ENCODE measurements around the gene SPRY1. TPM values are rescaled to one million over a fixed set of nuclear protein-coding genes. Genes with fewer than 3 reads are reported as not detected.

The SPRY1 gene
- total RNA-seq, 1 experiment from 2014 or later, result 4.8 TPM

DNA sequence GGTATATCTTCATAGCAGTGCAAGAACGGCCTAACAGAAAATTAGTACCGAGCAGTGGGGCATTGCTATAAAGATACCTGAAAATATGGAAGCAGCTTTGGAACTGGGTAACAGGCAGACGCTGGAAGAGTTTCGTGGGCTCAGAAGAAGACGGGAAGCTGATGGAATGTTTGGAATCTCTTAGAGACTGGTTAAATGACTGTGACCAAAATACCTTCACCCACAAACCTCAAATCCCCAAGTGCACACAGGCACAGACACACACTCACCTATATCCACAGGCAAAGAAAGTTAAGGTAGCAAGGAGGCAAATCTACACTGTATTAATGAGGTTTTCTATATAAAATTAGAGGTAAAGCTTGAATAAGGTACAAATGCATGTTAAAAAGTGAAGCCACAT is 14.6 kb upstream of the SPRY1 start:
- ChIA-PET POLR2A (no interaction called here), CTCF (no interaction called here), RAD21 (ENCODE audit: low non-redundant PET in 1 of 2, low total read pairs in 2 of 2, uncharacterized antibody in 2 of 2, unreplicated experiment in 2 of 2) (no interaction called here)
- no peak overlapping the region for H3K4me3 ChIP-seq (replicated peaks in 1 of 2; ENCODE audit: low read depth in 1 of 2, low read length in 2 of 2)
- intact Hi-C loops (cut with micrococcal nuclease), result loop anchor here (10.0 kb wide), 1 partner anchor 257 kb away; no protein-coding TSS in a partner anchor
- H3K79me2 ChIP-seq (ENCODE audit: insufficient read depth, low read length), result no peaks in the 10 kb centered on the region
- no peaks in the 10 kb centered on the region for H3K36me3 ChIP-seq (ENCODE audit: control insufficient read depth in 1 of 2, insufficient read depth in 2 of 2, low read length in 2 of 2)
- ATAC-seq (no peak), DNase-seq (ENCODE audit: low read depth, low spot score) (no peak)
- no TSS peak for BruUV-seq (replicated peaks)
- H3K27ac ChIP-seq (ENCODE audit: low read depth, low read length), result no peak overlapping the region
- H2AFZ ChIP-seq (ENCODE audit: low read depth, low read length, poor library complexity, severe bottlenecking), result no peak overlapping the region
- H3K9me2 ChIP-seq (ENCODE audit: insufficient read depth), result no peaks in the 10 kb centered on the region
- TF ChIP-seq SIN3A (IDR thresholded peaks at IDR 0.05; ENCODE audit: low read depth) (no peak), EGR1 (IDR thresholded peaks at IDR 0.05; ENCODE audit: low read depth) (no peak), EZH2phosphoT487 (IDR thresholded peaks at IDR 0.05; ENCODE audit: borderline replicate concordance) (no peak), ZNF274 (IDR thresholded peaks at IDR 0.05; ENCODE audit: low read depth, low read length) (no peak), CEBPB (IDR thresholded peaks at IDR 0.05; ENCODE audit: low read depth) (no peak), SP1 (IDR thresholded peaks at IDR 0.05; ENCODE audit: low read depth) (no peak), REST (IDR thresholded peaks at IDR 0.05; ENCODE audit: low read depth) (no peak), POLR2AphosphoS5 (IDR thresholded peaks at IDR 0.05; ENCODE audit: low read depth, low read length) (no peak), ZFX (IDR thresholded peaks at IDR 0.05) (no peak), JUND (IDR thresholded peaks at IDR 0.05) (no peak), RAD21 (IDR thresholded peaks at IDR 0.05; ENCODE audit: low read depth) (no peak), MAX (IDR thresholded peaks at IDR 0.05) (no peak), FOSL1 (IDR thresholded peaks at IDR 0.05; ENCODE audit: low read depth) (no peak), ZBTB33 (IDR thresholded peaks at IDR 0.05; ENCODE audit: extremely low read depth, insufficient replicate concordance, low read length) (no peak), EZH2 (IDR thresholded peaks at IDR 0.05) (no peak), TCF7L2 (IDR thresholded peaks at IDR 0.05; ENCODE audit: borderline replicate concordance, extremely low read depth, insufficient read depth, insufficient read length) (no peak), ELF1 (IDR thresholded peaks at IDR 0.05; ENCODE audit: borderline replicate concordance, low read depth) (no peak), SRF (IDR thresholded peaks at IDR 0.05; ENCODE audit: low read depth) (no peak)
- H3K4me2 ChIP-seq (ENCODE audit: low read length), result no peak overlapping the region
- H3K9ac ChIP-seq (ENCODE audit: low read length), result no peak overlapping the region
- no peaks in the 10 kb centered on the region for H3K4me1 ChIP-seq (ENCODE audit: control insufficient read depth in 1 of 2, insufficient read depth in 2 of 2, low read length in 2 of 2)
- no peaks in the 10 kb centered on the region for H3K27me3 ChIP-seq (ENCODE audit: insufficient read depth, low read length)
- no peaks in the 10 kb centered on the region for H3K9me3 ChIP-seq (ENCODE audit: control insufficient read depth in 1 of 2, insufficient read depth in 1 of 2, low read depth in 1 of 2, low read length in 2 of 2)
- no peaks in the 10 kb centered on the region for H4K20me1 ChIP-seq (ENCODE audit: insufficient read depth)
